ENCODE measurements around the gene SPINT3. TPM values are rescaled to one million over a fixed set of nuclear protein-coding genes. Genes with fewer than 3 reads are reported as not detected.
A peak's percentile ranks its signal among the peaks of the same experiment; 100 is the strongest.

Gene SPINT3, protein sequence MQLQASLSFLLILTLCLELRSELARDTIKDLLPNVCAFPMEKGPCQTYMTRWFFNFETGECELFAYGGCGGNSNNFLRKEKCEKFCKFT
- total RNA-seq = not detected
- polyA plus RNA-seq = not detected
- total RNA-seq = 0 reads per million in 6 experiments

DNA sequence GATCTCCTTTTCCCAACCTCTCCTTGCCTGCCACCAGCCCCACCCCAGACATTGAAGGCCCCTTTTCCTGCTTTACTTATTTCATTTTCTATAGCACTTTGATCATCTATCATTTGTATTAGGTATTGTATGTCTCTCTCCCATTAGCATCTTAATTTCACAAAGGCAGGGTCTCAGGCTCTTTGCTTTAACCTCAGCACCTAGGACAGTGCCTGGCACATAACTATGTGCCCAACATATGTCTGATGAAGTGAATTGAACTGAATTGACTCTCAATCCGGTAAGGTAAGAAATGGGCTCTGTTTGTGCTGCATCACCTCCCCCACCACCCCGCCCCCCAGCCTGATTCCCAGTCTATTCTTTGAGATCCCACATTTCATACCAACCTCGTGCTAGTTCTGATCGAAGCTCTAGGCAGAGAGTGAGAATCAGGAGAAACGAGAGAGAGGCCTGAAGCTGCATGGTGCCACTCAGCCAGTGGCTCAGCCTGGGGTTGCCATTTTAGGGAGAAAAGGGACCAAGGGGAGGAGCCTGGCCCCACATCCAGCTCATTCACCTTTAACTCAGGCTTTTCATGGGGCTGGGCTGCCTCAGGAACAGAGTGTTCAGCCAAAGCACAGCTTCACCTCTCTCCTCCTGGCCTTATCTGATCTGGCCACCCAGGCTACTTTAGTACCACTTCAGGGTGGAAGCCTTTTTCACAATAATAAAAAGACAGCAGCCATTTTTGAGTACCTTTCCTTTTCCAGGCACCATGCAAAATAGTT, at the start of gene SPINT3:
Gene SPINT3 (minus strand): TSS at position 476 of the 767 bp plus-strand sequence. CDS start 14 bp downstream, at position 462.
- H3K27me3 Mint-ChIP-seq = peaks cover 9 to 39% (median 18%) of the 10 kb centered on the region in 5 donors

GRCh38 chr20:45564760-45565276, 49.4 kb upstream of the SPINT3 start:
- H3K4me1 Mint-ChIP-seq = no peaks in the 10 kb centered on the region
- peaks cover 23 to 59% (median 27%) of the 10 kb centered on the region in 5 donors for H3K27me3 Mint-ChIP-seq
- ATAC-seq = no peak
- no peaks in the 10 kb centered on the region for H3K36me3 Mint-ChIP-seq
- peaks cover 0 to 3% (median 0%) of the 10 kb centered on the region in 9 donors for H3K9me3 Mint-ChIP-seq
- POLR2A ChIA-PET = no interaction called here
- DNase-seq = no peak
- no peak overlapping the region for H3K27ac Mint-ChIP-seq
- H3K4me3 Mint-ChIP-seq = no peak overlapping the region

More for the DNA sequence above, at the start of gene SPINT3:
- no peak for ATAC-seq
- Mint-ChIP-seq H3K9me3 (peaks cover 0 to 8% (median 0%) of the 10 kb centered on the region in 9 donors), H3K4me3 (no peak within 1 kb of the TSS), H3K27ac (no peak within 1 kb of the TSS), H3K4me1 (no peaks in the 10 kb centered on the region), H3K36me3 (peaks cover 0 to 5% (median 0%) of the 10 kb centered on the region in 3 donors)
- DNase-seq = no peak
- POLR2A ChIA-PET = no interaction called here

DNA sequence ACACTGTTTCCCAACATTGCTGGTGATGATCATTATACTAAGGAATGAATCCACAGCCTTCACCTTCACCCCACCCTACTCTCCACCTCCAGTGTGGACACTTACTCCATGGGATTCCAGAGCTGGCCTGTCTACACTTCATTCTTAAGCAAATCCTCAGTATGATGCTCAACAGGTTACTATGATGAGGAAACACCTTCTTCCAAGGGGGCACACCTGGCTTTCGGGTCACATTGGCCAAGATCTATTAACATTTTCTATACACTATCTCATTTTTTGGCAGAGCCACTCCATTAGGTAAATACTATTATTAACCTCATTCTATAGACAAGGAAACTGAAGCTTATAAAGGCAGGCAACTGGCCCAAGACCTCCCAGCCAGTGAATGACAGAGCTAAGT, 39.8 kb upstream of the SPINT3 start:
- POLR2A ChIA-PET = no interaction called here
- H3K27ac Mint-ChIP-seq = no peak overlapping the region
- H3K4me1 Mint-ChIP-seq = no peaks in the 10 kb centered on the region
- no peak overlapping the region for H3K4me3 Mint-ChIP-seq
- DNase-seq (no peak), ATAC-seq (no peak)
- peaks cover 0 to 8% (median 0%) of the 10 kb centered on the region in 3 donors for H3K36me3 Mint-ChIP-seq
- H3K9me3 Mint-ChIP-seq = peaks cover 0 to 15% (median 2%) of the 10 kb centered on the region in 9 donors
- peaks cover 10 to 41% (median 17%) of the 10 kb centered on the region in 5 donors for H3K27me3 Mint-ChIP-seq

- Mint-ChIP-seq H3K4me1 (peaks cover 0 to 2% (median 0%) of the 10 kb centered on the region in 4 donors), H3K27ac (no peak overlapping the region), H3K9me3 (peaks cover 0 to 17% (median 2%) of the 10 kb centered on the region in 9 donors), H3K36me3 (peaks cover 0 to 10% (median 0%) of the 10 kb centered on the region in 3 donors), H3K4me3 (no peak overlapping the region), H3K27me3 (peaks cover 8 to 43% (median 26%) of the 10 kb centered on the region in 5 donors)
- ATAC-seq = no peak
- no peak for DNase-seq
- POLR2A ChIA-PET = no interaction called here
Observed at GRCh38 chr20:45552456-45552855, 37.0 kb upstream of the SPINT3 start.

GRCh38 chr20:45550765-45551164, 35.3 kb upstream of the SPINT3 start:
- Mint-ChIP-seq H3K27ac (no peak overlapping the region), H3K36me3 (peaks cover 0 to 10% (median 0%) of the 10 kb centered on the region in 3 donors), H3K4me1 (peaks cover 0 to 2% (median 0%) of the 10 kb centered on the region in 4 donors), H3K27me3 (peaks cover 7 to 44% (median 23%) of the 10 kb centered on the region in 5 donors), H3K4me3 (no peak overlapping the region), H3K9me3 (peaks cover 0 to 17% (median 2%) of the 10 kb centered on the region in 9 donors)
- POLR2A ChIA-PET = no interaction called here
- DNase-seq (no peak), ATAC-seq (no peak)

DNA sequence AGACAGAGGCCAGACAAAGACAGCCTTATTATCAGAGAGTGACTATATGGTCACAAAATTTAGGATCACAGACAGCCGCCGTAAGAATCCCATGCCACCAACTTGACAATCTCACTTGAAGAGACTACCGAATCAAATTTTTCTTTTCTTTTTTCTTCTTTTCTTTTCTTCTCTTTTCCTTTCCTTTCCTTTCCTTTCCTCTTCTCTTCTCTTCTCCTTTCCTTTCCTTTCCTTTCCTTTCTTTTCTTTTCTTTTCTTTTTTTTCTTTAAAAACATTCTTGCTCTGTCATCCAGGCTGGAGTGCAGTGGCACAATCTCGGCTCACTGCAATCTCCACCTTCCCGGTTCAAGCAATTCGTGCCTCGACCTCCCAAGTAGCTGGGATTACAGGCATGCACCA, 33.0 kb upstream of the SPINT3 start:
- DNase-seq (no peak), ATAC-seq (no peak)
- H3K27me3 Mint-ChIP-seq = peaks cover 16 to 35% (median 24%) of the 10 kb centered on the region in 5 donors
- peaks cover 0 to 2% (median 0%) of the 10 kb centered on the region in 4 donors for H3K4me1 Mint-ChIP-seq
- no peak overlapping the region for H3K4me3 Mint-ChIP-seq
- peaks cover 0 to 14% (median 2%) of the 10 kb centered on the region in 9 donors for H3K9me3 Mint-ChIP-seq
- POLR2A ChIA-PET = no interaction called here
- H3K27ac Mint-ChIP-seq = no peak overlapping the region
- H3K36me3 Mint-ChIP-seq = peaks cover 0 to 5% (median 0%) of the 10 kb centered on the region in 3 donors

GRCh38 chr20:45547206-45547770, 31.9 kb upstream of the SPINT3 start, which contains the start of gene EPPIN:
EPPIN (minus strand) TSS chr20:45547401; CDS start chr20:45547357, 44 bp downstream.
- POLR2A ChIA-PET = no interaction called here
- DNase-seq = no peak
- H3K4me1 Mint-ChIP-seq = peaks cover 0 to 2% (median 0%) of the 10 kb centered on the region in 4 donors
- no peak within 1 kb of the TSS for H3K4me3 Mint-ChIP-seq
- H3K27me3 Mint-ChIP-seq = peaks cover 18 to 35% (median 24%) of the 10 kb centered on the region in 5 donors
- no peak for ATAC-seq
- peaks cover 0 to 12% (median 2%) of the 10 kb centered on the region in 9 donors for H3K9me3 Mint-ChIP-seq
- H3K36me3 Mint-ChIP-seq = peaks cover 0 to 4% (median 0%) of the 10 kb centered on the region in 3 donors
- no peak within 1 kb of the TSS for H3K27ac Mint-ChIP-seq

DNA sequence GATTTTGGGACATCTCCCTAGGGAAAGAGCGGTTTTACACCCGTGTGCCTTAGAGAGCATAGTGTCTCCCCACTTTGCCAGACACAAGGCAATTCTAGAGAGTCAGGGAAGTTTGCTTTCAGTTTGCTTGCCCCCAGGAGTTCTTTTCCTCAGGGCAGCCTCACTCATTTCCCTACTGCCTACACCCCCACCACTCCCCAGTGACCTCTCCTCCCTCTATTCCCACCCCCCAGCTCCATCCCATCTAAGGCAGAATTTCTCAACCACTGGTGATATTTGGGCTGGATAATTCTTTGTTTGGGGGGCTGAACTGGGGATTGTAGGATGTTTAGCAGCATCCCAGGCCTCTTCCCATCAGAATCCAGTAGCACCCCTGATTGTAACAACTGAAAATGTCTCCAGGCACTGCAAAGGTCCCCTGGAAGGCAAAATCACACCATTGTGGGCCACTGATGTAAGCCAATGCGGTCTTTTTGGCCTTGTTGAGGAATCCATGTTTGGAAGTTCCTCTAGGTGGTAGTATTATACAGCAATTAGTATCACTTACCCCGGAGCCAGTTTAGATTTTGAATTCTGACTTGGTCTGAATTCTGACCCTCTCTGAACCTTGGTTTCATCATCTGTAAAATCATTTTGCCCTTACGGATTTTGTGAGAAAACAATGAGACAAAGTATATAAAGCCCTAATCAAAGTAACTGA, 30.5 kb upstream of the SPINT3 start:
- DNase-seq (no peak), ATAC-seq (no peak)
- Mint-ChIP-seq H3K4me1 (peaks cover 0 to 2% (median 0%) of the 10 kb centered on the region in 4 donors), H3K9me3 (peaks cover 0 to 8% (median under 1%) of the 10 kb centered on the region in 9 donors), H3K27ac (no peak overlapping the region), H3K4me3 (no peak overlapping the region), H3K27me3 (peaks cover 24 to 45% (median 32%) of the 10 kb centered on the region in 5 donors), H3K36me3 (peaks cover 0 to 4% (median 0%) of the 10 kb centered on the region in 3 donors)
- POLR2A ChIA-PET = no interaction called here

DNA sequence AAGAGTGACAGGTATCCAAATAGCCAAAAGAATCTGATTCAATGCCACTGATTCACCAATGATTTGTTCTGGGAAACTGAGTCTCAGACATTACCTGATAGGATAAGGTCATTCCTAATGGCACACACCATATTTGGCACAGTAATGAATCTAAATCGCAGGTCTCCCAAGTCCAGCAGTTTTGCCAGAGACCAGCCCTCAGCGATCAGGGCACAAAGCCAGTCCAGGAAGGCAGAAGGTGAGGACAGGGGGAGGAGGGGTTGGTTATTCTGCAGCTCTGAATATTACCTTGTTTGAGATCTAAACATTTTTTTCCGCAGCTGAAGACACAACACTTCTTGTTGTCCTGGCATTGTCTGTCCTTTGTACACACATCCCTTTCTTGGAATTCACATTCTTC, 29.9 kb upstream of the SPINT3 start:
- H3K4me3 Mint-ChIP-seq = no peak overlapping the region
- DNase-seq = no peak
- peaks cover 28 to 46% (median 34%) of the 10 kb centered on the region in 5 donors for H3K27me3 Mint-ChIP-seq
- peaks cover 0 to 4% (median 0%) of the 10 kb centered on the region in 9 donors for H3K9me3 Mint-ChIP-seq
- peaks cover 0 to 2% (median 0%) of the 10 kb centered on the region in 4 donors for H3K4me1 Mint-ChIP-seq
- peaks cover 0 to 3% (median 0%) of the 10 kb centered on the region in 3 donors for H3K36me3 Mint-ChIP-seq
- no peak overlapping the region for H3K27ac Mint-ChIP-seq
- no peak for ATAC-seq
- POLR2A ChIA-PET = no interaction called here

- Mint-ChIP-seq H3K9me3 (no peaks in the 10 kb centered on the region), H3K27me3 (peaks cover 22 to 37% (median 29%) of the 10 kb centered on the region in 5 donors), H3K4me1 (no peaks in the 10 kb centered on the region), H3K36me3 (no peaks in the 10 kb centered on the region), H3K4me3 (no peak within 1 kb of the TSS), H3K27ac (peak within 1 kb of the TSS in 1 of 10 donors; percentile 58)
- POLR2A ChIA-PET = no interaction called here
- DNase-seq (no peak), ATAC-seq (no peak)
Observed at GRCh38 chr20:45539382-45539781, 24.0 kb upstream of the SPINT3 start, which contains the start of gene WFDC6. WFDC6 (minus strand) TSS chr20:45539482; CDS start chr20:45539407, 75 bp downstream.

- peaks cover 21 to 37% (median 25%) of the 10 kb centered on the region in 5 donors for H3K27me3 Mint-ChIP-seq
- no peak overlapping the region for H3K27ac Mint-ChIP-seq
- DNase-seq (no peak), ATAC-seq (no peak)
- no peaks in the 10 kb centered on the region for H3K4me1 Mint-ChIP-seq
- POLR2A ChIA-PET = no interaction called here
- H3K4me3 Mint-ChIP-seq = no peak overlapping the region
- no peaks in the 10 kb centered on the region for H3K36me3 Mint-ChIP-seq
- H3K9me3 Mint-ChIP-seq = no peaks in the 10 kb centered on the region
Observed at GRCh38 chr20:45538209-45538799, 22.9 kb upstream of the SPINT3 start.

DNA sequence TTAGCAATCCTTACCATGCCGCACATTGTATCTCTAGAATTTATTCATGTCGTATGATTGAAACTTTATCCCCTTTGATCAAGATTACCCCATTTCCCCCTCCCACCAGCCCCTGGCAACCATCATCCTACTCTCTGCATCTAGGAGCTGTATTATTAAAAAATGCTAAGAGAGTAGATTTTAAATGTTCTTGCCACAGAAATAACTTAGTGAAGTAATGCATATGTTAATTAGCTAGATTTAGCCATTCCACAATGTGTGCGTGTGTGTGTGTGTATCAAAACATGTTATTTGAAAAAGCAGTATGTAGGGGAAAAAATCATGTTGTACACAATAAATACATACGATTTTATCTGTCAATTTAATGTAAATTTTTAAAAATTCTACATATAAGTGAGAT, 11.9 kb upstream of the SPINT3 start:
- POLR2A ChIA-PET = interaction anchor here (0.7 kb wide), 1 partner anchor 143 kb away, joined by 4 read pairs; the partner anchor contains the start of gene WFDC11
- Mint-ChIP-seq H3K4me3 (no peak overlapping the region), H3K36me3 (no peaks in the 10 kb centered on the region), H3K4me1 (no peaks in the 10 kb centered on the region), H3K27ac (no peak overlapping the region), H3K27me3 (peaks cover 27 to 67% (median 32%) of the 10 kb centered on the region in 5 donors), H3K9me3 (no peaks in the 10 kb centered on the region)
- DNase-seq (no peak), ATAC-seq (no peak)
